Forelimb muscle (tissue), 1 donor: Measurements from ENCODE around the gene DNAJC12. TPM values are rescaled to one million over a fixed set of nuclear protein-coding genes. Genes with fewer than 3 reads are reported as not detected.
"Not testable (repeated sequence)": the region's sequence is repeated elsewhere in the genome, so short reads cannot be mapped to it uniquely, and the experiment has no call there.

Source experiments
- DNase-seq: peaks from one replicate; pipeline ENCODE4 v3.0.0-alpha.2; 2013; ENCODE audit warnings: low read depth
- polyA plus RNA-seq: library from polyadenylated mRNA; unstranded; fragments of 120-200 nt; gene quantifications from one replicate; pipeline ENCODE4 v1.2.1, GENCODE V29; 2013; ENCODE audit not compliant: insufficient read length

DNAJC12 gene
- polyA plus RNA-seq, 1 donor, result 5.6 TPM

- no peak for DNase-seq
Measured at GRCh38 chr10:67793313-67793712, 44.7 kb downstream of the DNAJC12 start.

- DNase-seq, result no peak
Measured at GRCh38 chr10:67792653-67793052, 45.3 kb downstream of the DNAJC12 start.

GRCh38 chr10:67790534-67791408, 47.2 kb downstream of the DNAJC12 start:
- DNase-seq, result no peak

- DNase-seq, result no peak
Measured at GRCh38 chr10:67789769-67790168, 48.2 kb downstream of the DNAJC12 start.

GRCh38 chr10:67788028-67788886, 49.7 kb downstream of the DNAJC12 start:
- DNase-seq, result no peak

GRCh38 chr10:67785098-67785497, 52.9 kb downstream of the DNAJC12 start:
- no peak for DNase-seq

- no peak for DNase-seq
Measured at GRCh38 chr10:67784474-67784873, 53.5 kb downstream of the DNAJC12 start.

GRCh38 chr10:67783606-67784294, 54.2 kb downstream of the DNAJC12 start:
- no peak for DNase-seq

- DNase-seq, result no peak
Measured at GRCh38 chr10:67782530-67782929, 55.5 kb downstream of the DNAJC12 start.

- DNase-seq, result no peak
Measured at GRCh38 chr10:67780759-67781538, 57.0 kb downstream of the DNAJC12 start.

- DNase-seq, result not testable (repeated sequence)
Measured at GRCh38 chr10:67780204-67780621, 57.8 kb downstream of the DNAJC12 start.

GRCh38 chr10:67779465-67780203, 58.4 kb downstream of the DNAJC12 start:
- DNase-seq, result peak; percentile 73

- no peak for DNase-seq
Measured at GRCh38 chr10:67776371-67776770, 61.6 kb downstream of the DNAJC12 start.

- DNase-seq, result no peak
Measured at GRCh38 chr10:67775279-67775678, 62.7 kb downstream of the DNAJC12 start.

- DNase-seq, result no peak
Measured at GRCh38 chr10:67772894-67773511, 65.0 kb downstream of the DNAJC12 start.

- no peak for DNase-seq
Measured at GRCh38 chr10:67772151-67772550, 65.8 kb downstream of the DNAJC12 start.

GRCh38 chr10:67771200-67771599, 66.8 kb downstream of the DNAJC12 start:
- no peak for DNase-seq

- DNase-seq, result no peak
Measured at GRCh38 chr10:67770537-67770936, 67.5 kb downstream of the DNAJC12 start.

- no peak for DNase-seq
Measured at GRCh38 chr10:67767244-67767643, 70.7 kb downstream of the DNAJC12 start.
